ENCODE measurements around the gene SH3TC1.

Gene SH3TC1

GRCh38 chr4:8210010-8210409 lies 10.9 kb downstream of the SH3TC1 start:
- Mint-ChIP-seq H3K27ac (no peak overlapping the region), H3K36me3 (no peaks in the 10 kb centered on the region), H3K4me3 (no peak overlapping the region), H3K9me3 (no peaks in the 10 kb centered on the region), H3K4me1 (peaks cover 5% of the 10 kb centered on the region)
- ATAC-seq (no peak), DNase-seq (ENCODE audit: low spot score in 2 of 2) (no peak)

- H3K4me1 Mint-ChIP-seq, result peaks cover 5% of the 10 kb centered on the region
- no peak overlapping the region for H3K4me3 Mint-ChIP-seq
- H3K9me3 Mint-ChIP-seq, result no peaks in the 10 kb centered on the region
- no peaks in the 10 kb centered on the region for H3K36me3 Mint-ChIP-seq
- ATAC-seq, result no peak
- no peak overlapping the region for H3K27ac Mint-ChIP-seq
- no peak for DNase-seq (ENCODE audit: low spot score in 2 of 2)
Measured at GRCh38 chr4:8210616-8211015, 11.5 kb downstream of the SH3TC1 start.

- no peak for ATAC-seq
- Mint-ChIP-seq H3K4me3 (no peak overlapping the region), H3K9me3 (no peaks in the 10 kb centered on the region), H3K4me1 (no peaks in the 10 kb centered on the region), H3K36me3 (no peaks in the 10 kb centered on the region), H3K27ac (peak overlapping the region; percentile 37)
- no peak for DNase-seq (ENCODE audit: low spot score in 2 of 2)
Measured at GRCh38 chr4:8211251-8211650, 12.2 kb downstream of the SH3TC1 start.

GRCh38 chr4:8211737-8212581 lies 12.9 kb downstream of the SH3TC1 start:
- no peaks in the 10 kb centered on the region for H3K4me1 Mint-ChIP-seq
- no peaks in the 10 kb centered on the region for H3K36me3 Mint-ChIP-seq
- no peak for DNase-seq (ENCODE audit: low spot score in 2 of 2)
- peak overlapping the region; percentile 37 for H3K27ac Mint-ChIP-seq
- no peaks in the 10 kb centered on the region for H3K9me3 Mint-ChIP-seq
- no peak for ATAC-seq
- H3K4me3 Mint-ChIP-seq, result no peak overlapping the region

GRCh38 chr4:8212622-8213021 lies 13.5 kb downstream of the SH3TC1 start:
- Mint-ChIP-seq H3K4me3 (no peak overlapping the region), H3K36me3 (no peaks in the 10 kb centered on the region), H3K4me1 (no peaks in the 10 kb centered on the region), H3K9me3 (no peaks in the 10 kb centered on the region), H3K27ac (no peak overlapping the region)
- ATAC-seq (no peak), DNase-seq (ENCODE audit: low spot score in 2 of 2) (no peak)

- peak overlapping the region; percentile 64 for H3K27ac Mint-ChIP-seq
- H3K9me3 Mint-ChIP-seq, result no peaks in the 10 kb centered on the region
- H3K36me3 Mint-ChIP-seq, result no peaks in the 10 kb centered on the region
- no peaks in the 10 kb centered on the region for H3K4me1 Mint-ChIP-seq
- ATAC-seq (no peak), DNase-seq (ENCODE audit: low spot score in 2 of 2) (no peak)
- H3K4me3 Mint-ChIP-seq, result no peak overlapping the region
Measured at GRCh38 chr4:8213121-8213520, 14.0 kb downstream of the SH3TC1 start.

- H3K4me1 Mint-ChIP-seq, result no peaks in the 10 kb centered on the region
- ATAC-seq (no peak), DNase-seq (ENCODE audit: low spot score in 2 of 2) (no peak)
- H3K36me3 Mint-ChIP-seq, result no peaks in the 10 kb centered on the region
- no peaks in the 10 kb centered on the region for H3K9me3 Mint-ChIP-seq
- peak overlapping the region; percentile 64 for H3K27ac Mint-ChIP-seq
- H3K4me3 Mint-ChIP-seq, result no peak overlapping the region
Measured at GRCh38 chr4:8214136-8214535, 15.0 kb downstream of the SH3TC1 start.

GRCh38 chr4:8215001-8215427 lies 15.9 kb downstream of the SH3TC1 start:
- ATAC-seq, result no peak
- DNase-seq (ENCODE audit: low spot score in 2 of 2), result no peak
- peaks cover under 1% of the 10 kb centered on the region for H3K4me1 Mint-ChIP-seq
- H3K4me3 Mint-ChIP-seq, result no peak overlapping the region
- no peaks in the 10 kb centered on the region for H3K36me3 Mint-ChIP-seq
- H3K9me3 Mint-ChIP-seq, result no peaks in the 10 kb centered on the region
- H3K27ac Mint-ChIP-seq, result no peak overlapping the region

- H3K36me3 Mint-ChIP-seq, result no peaks in the 10 kb centered on the region
- ATAC-seq (no peak), DNase-seq (ENCODE audit: low spot score in 2 of 2) (no peak)
- H3K4me1 Mint-ChIP-seq, result peaks cover 8% of the 10 kb centered on the region
- no peak overlapping the region for H3K4me3 Mint-ChIP-seq
- H3K9me3 Mint-ChIP-seq, result no peaks in the 10 kb centered on the region
- no peak overlapping the region for H3K27ac Mint-ChIP-seq
Measured at GRCh38 chr4:8215641-8216442, 16.8 kb downstream of the SH3TC1 start.

GRCh38 chr4:8216443-8217245 lies 17.6 kb downstream of the SH3TC1 start:
- H3K4me1 Mint-ChIP-seq, result peaks cover 16% of the 10 kb centered on the region
- H3K27ac Mint-ChIP-seq, result no peak overlapping the region
- ATAC-seq (no peak), DNase-seq (ENCODE audit: low spot score in 2 of 2) (no peak)
- no peak overlapping the region for H3K4me3 Mint-ChIP-seq
- no peaks in the 10 kb centered on the region for H3K36me3 Mint-ChIP-seq
- H3K9me3 Mint-ChIP-seq, result no peaks in the 10 kb centered on the region

- no peak for DNase-seq (ENCODE audit: low spot score in 2 of 2)
- Mint-ChIP-seq H3K27ac (no peak overlapping the region), H3K4me1 (peaks cover 22% of the 10 kb centered on the region), H3K4me3 (no peak overlapping the region), H3K36me3 (no peaks in the 10 kb centered on the region), H3K9me3 (no peaks in the 10 kb centered on the region)
- ATAC-seq, result no peak
Measured at GRCh38 chr4:8217246-8217511, 18.1 kb downstream of the SH3TC1 start.

- no peak for ATAC-seq
- H3K36me3 Mint-ChIP-seq, result peaks cover 2% of the 10 kb centered on the region
Measured at GRCh38 chr4:8217871-8218270, 18.8 kb downstream of the SH3TC1 start.

GRCh38 chr4:8218371-8219031 lies 19.4 kb downstream of the SH3TC1 start:
- H3K9me3 Mint-ChIP-seq, result no peaks in the 10 kb centered on the region
- ATAC-seq (peak; percentile 25), DNase-seq (ENCODE audit: low spot score in 2 of 2) (no peak)
- peaks cover 28% of the 10 kb centered on the region for H3K4me1 Mint-ChIP-seq
- H3K4me3 Mint-ChIP-seq, result no peak overlapping the region
- H3K36me3 Mint-ChIP-seq, result peaks cover 8% of the 10 kb centered on the region
- H3K27ac Mint-ChIP-seq, result no peak overlapping the region

More at GRCh38 chr4:8217871-8218270, 18.8 kb downstream of the SH3TC1 start:
- H3K4me1 Mint-ChIP-seq, result peaks cover 26% of the 10 kb centered on the region
- no peaks in the 10 kb centered on the region for H3K9me3 Mint-ChIP-seq
- no peak overlapping the region for H3K4me3 Mint-ChIP-seq
- no peak overlapping the region for H3K27ac Mint-ChIP-seq
- DNase-seq (ENCODE audit: low spot score in 2 of 2), result no peak

GRCh38 chr4:8219236-8219635 lies 20.1 kb downstream of the SH3TC1 start:
- Mint-ChIP-seq H3K4me1 (peaks cover 33% of the 10 kb centered on the region), H3K27ac (no peak overlapping the region), H3K36me3 (peaks cover 10% of the 10 kb centered on the region), H3K9me3 (no peaks in the 10 kb centered on the region), H3K4me3 (no peak overlapping the region)
- no peak for DNase-seq (ENCODE audit: low spot score in 2 of 2)
- no peak for ATAC-seq

All from stimulated activated effector memory CD8-positive, alpha-beta T cell treated with anti-CD3 and anti-CD28 coated beads, Interleukin-12 subunit alpha, Interleukin-12 subunit beta, amount 100 ng/mL, for 72 hours (primary cell).